HS-5 (cell line): Measurements from ENCODE around the gene PSMB1.
"Not testable (repeated sequence)": the region's sequence is repeated elsewhere in the genome, so short reads cannot be mapped to it uniquely, and the experiment has no call there.

Experiments
- DNase-seq: peaks from one replicate; pipeline ENCODE4 v3.0.0-alpha.2; 2012; ENCODE audit warnings: low read depth

Gene PSMB1

GRCh38 chr6:170502733-170503413 is 50.2 kb downstream of the PSMB1 start:
- DNase-seq, result not testable (repeated sequence)

GRCh38 chr6:170502268-170502667 is 50.8 kb downstream of the PSMB1 start:
- not testable (repeated sequence) for DNase-seq

GRCh38 chr6:170500955-170501590 is 52.0 kb downstream of the PSMB1 start:
- DNase-seq, result no peak

GRCh38 chr6:170497841-170498301 is 55.2 kb downstream of the PSMB1 start:
- no peak for DNase-seq

- no peak for DNase-seq
These were observed 59.8 kb downstream of the PSMB1 start for GRCh38 chr6:170493354-170493753.

- no peak for DNase-seq
These were observed 62.8 kb downstream of the PSMB1 start for GRCh38 chr6:170490259-170490658.

- DNase-seq, result no peak
These were observed 63.3 kb downstream of the PSMB1 start for GRCh38 chr6:170489836-170490235.

- DNase-seq, result no peak
These were observed 65.3 kb downstream of the PSMB1 start for GRCh38 chr6:170487707-170488329.

GRCh38 chr6:170485159-170485558 is 67.9 kb downstream of the PSMB1 start:
- no peak for DNase-seq
